ENCODE results near the gene LEFTY2.
"Not testable (repeated sequence)": the region's sequence is repeated elsewhere in the genome, so short reads cannot be mapped to it uniquely, and the experiment has no call there.

The LEFTY2 gene
- total RNA-seq, result 0 reads per million in 2 donors

GRCh38 chr1:225941187-225941941 is at the start of gene LEFTY2:
Gene LEFTY2 (minus strand): TSS chr1:225941220. CDS start chr1:225941140, 80 bp downstream.
- DNase-seq, result no peak

DNA sequence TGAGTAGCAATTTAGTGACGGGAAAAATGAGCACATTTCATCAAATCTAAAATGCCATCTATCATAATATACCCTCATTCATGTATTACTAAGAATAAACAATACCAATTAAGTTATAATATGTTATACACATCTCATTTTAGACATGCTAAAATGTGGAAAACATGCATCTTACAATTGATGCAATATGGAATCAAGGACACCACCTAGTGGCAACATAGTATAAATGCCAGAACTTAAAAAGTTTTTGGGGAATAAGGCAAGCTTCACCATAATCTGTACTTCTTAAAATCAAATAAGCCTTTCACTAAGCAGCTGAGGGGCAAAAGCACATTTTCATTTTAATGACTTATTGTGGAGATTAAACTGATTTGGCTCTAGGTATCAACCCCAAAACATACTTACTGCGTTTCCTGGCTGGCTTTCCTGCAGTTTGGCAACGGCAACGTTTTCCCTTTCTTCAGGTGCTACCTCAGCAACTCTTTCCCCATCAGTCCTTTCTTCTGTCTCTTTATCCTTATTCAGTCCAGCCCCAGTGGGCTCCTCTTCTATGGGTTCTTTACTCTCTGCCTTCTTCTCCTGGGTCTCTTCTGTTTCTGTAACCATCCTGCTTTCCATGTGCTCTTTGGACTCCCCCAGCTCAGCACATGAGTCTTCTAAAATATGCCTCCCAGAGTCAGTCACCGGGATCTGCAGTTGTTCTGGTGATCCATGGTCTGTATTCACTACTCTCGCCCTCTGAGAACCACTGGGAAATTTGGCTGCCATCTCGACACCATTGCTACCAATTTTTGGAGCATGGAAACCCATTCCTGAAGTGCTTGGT is 46.7 kb upstream of the LEFTY2 start:
- DNase-seq, result peak in 1 of 5 experiments; percentile 59

DNA sequence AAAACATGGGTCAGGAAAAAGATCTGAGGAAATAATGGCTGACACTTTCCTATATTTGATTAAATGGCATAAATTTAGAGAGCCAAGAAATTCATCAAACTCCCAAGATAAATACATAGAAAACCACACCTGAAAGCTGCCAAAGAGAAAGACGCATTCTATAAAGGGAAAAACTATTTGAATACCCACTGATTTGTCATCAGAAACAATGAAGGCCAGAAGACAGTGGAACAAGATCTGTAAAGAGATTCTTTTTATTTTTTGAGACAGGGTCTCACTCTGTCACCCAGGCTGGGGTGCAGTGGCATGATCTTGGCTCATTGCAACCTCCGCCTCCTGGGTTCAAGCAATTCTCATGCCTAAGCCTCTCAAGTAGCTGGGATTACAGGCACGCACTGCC is 40.7 kb upstream of the LEFTY2 start:
- no peak for DNase-seq

- no peak for DNase-seq
Measured at GRCh38 chr1:225980005-225980836, 39.2 kb upstream of the LEFTY2 start.

DNA sequence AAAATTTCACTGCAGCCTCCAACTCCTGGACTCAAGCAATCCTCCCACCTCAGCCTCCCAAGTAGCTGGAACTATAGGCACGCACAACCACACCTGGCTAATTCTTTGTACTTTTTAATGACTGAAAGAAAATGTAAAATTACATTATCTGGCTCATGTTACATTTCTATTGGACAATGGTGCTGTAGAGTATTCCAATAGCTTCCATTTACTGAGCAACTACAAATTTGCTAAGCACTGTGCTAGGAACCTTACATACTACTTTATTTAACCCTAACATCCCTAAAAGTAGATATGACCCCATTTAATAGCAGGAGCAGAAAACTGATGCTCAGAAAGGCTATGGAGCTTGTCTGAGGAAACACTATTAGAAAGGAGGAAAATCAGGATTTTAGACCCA is 38.4 kb upstream of the LEFTY2 start:
- DNase-seq, result no peak

DNA sequence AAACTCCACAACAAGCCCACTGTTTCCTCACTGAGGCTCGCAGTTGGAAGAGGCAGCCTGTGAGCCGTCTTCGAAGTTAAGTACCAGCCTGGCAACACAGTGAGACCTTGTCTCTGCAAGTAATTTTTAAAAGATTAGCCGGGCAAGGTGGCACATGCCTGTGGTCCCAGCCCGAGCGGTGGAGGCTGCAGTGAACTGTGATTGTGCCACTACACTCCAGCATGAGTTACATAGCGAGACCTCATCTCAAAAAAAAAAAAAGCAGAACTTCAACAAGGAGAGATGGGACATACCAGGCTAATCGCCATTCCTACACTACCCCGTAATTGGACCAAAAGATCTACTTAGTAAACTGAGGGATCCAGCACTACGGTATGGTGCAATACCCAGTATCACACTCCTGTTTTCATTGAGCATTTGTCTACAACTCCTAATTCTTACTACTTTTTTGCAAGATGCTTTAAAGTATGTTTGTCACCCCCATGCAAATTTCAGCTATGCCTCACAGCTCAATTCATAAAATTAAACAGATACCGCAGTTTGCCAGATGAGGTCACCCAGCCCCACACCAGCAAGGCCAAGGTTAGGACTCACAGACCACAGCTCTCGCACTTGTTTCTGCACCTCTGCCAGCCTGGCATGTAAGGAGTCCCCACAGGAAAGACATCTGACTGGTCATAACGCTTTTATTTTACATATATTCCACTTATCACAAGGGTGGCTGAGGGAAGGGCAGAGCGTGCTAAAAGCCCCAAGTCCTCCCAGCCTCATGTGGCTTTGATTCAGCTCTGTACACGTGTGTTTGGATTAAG is 37.1 kb upstream of the LEFTY2 start:
- DNase-seq, result no peak

GRCh38 chr1:225975146-225975545 is 34.1 kb upstream of the LEFTY2 start:
- not testable (repeated sequence) for DNase-seq

- no peak for DNase-seq
Measured at GRCh38 chr1:225974454-225974853, 33.4 kb upstream of the LEFTY2 start.

DNA sequence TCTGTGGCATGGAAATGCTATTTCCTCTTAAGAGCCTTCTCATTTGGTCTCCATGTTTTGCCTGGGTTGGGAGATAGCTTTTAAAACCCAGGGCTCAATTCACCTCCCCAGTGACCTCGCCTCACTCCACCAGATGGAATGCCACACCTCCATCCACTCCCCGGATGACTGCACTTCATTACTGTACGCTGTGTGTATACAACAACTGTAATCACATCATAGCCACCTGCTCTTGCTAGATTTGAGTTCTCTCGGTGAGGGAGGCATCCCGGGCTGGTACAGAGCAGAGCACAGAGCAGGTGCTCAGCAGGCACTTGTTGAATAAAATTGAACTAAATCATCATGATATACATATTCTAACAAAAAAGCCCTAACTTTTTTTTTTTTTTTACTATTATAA is 32.1 kb upstream of the LEFTY2 start:
- no peak for DNase-seq

GRCh38 chr1:225972344-225973152 is 31.5 kb upstream of the LEFTY2 start:
- DNase-seq, result no peak

DNA sequence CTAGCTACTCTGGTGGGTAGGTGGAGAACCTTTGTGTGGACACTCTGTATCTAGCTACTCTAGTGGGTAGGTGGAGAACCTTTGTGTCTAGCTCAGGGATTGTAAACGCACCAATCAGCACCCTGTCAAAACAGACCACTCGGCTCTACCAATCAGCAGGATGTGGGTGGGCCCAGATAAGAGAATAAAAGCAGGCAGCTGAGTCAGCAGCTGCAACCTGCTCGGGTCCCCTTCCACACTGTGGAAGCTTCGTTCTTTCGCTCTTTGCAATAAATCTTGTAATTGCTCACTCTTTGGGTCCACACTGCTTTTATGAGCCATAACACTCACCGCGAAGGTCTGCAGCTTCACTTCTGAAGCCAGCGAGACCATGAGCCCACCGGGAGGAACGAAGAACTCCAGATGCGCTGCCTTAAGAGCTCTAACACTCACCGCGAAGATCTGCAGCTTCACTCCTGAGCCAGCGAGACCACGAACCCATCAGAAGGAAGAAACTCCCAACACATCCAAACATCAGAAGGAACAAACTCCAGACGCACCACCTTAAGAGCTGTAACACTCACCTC is 29.7 kb upstream of the LEFTY2 start:
- DNase-seq, result not testable (repeated sequence)

DNA sequence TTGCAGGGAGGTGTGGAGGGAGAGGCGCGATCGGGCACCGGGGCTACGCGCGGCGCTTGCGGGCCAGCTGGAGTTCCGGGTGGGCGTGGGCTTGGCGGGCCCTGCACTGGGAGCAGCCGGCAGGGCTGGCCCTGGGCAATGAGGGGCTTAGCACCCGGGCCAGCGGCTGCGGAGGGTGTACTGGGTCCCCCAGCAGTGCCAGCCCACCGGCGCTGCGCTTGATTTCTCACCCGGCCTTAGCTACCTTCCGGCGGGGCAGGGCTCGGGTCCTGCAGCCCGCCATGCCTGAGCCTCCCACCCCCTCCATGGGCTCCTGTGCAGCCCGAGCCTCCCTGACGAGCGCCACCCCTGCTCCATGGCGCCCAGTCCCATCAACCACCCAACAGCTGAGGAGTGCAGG is 28.7 kb upstream of the LEFTY2 start:
- DNase-seq, result not testable (repeated sequence)

DNA sequence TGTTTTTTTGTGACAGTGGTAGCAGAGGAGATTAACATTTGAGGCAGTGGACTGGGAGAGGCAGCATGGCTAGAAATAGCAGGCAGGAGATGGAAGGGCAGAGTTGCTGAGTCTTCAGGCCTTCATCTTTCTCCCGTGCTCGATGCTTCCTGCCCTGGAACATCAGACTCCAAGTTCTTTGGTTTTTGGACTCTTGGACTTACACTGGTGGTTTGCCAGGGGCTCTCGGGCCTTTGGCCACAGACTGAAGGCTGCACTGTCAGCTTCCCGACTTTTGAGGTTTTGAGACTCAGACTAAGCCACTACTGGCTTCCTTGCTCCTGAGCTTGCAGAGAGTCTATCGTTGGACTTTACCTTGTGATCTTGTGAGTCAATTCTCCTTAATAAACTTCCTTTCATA is 24.2 kb upstream of the LEFTY2 start:
- DNase-seq, result no peak

DNA sequence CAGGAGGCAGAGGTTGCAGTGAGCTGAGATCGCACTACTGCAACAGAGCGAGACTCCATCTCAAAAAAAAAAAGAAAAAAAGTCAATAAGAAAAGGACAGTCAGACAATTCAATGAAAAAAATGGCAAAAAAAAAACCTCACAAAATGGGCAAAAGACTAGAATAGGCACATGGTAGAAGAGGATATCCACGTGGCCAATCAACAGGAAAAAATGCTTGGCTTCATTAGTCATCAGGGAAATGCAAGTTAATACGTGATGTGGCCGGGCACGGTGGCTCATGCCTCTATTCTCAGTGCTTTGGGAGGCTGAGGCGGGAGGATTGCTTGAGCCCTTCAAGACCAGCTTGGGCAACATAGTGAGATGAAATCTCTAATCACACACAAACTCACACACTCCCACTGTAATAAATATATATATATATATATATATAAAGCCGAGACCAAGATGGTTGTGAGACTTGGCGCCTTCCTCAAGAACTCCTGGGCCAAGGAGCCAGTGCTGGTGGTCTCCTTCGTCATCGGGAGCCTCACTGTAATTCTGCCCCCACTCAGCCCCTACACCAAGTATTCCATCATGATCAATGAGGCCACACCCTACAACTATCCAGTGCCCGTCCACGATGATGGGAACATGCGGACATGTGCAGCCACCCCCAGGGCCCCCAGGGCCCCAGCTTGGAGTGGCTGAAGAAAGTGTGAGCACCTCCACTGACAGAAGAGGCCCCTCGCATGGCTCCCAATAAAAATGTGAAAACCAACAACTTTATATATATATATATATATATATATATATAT is 22.9 kb upstream of the LEFTY2 start:
- no peak for DNase-seq

DNA sequence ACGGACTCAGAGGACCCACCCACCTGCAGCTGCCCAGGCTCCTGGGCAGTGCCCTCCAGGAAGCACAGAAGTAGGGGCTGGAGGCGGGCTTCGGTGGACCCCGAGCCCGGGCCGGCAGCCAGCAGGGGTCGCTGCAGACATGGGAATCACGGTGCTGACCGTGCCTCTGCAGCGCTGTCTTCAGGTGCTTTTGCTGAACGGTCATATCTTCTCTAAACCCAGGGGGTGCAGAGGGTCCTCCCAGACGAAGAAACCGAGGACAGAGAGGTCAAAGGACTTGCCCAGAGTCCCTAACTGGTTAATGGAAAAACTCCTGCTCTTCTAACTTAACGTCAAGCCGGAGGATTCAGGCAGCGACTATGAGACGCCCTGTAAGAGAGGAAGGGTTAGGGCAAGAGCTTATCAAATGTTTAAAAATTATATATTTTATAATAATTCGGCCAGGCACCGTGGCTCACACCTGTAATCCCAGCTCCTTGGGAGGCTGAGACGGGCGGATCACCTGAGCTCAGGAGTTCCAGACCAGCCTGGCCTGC is 21.5 kb upstream of the LEFTY2 start:
- DNase-seq, result peak; percentile 21 to 51 (median 38)

GRCh38 chr1:225961659-225962439 is 20.8 kb upstream of the LEFTY2 start:
- DNase-seq, result no peak

DNA sequence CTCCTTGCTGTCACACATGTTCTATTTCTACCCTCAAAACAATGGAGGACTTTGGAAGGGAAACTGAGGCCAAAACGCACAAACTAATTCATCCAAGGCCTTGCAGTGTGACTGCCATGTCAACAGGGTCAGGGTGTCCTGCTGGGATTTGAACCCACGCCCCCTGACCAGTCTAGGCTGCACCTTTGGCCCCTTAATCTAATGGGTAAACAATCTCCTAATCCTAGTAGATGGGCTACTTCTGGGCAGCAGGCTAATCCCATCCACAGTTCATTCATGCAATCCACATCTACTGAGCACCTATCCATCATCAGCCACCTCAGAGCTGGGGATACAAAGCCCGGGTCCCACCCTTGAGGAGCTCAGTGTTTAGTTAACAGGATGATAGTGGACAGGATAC is 17.0 kb upstream of the LEFTY2 start:
- no peak for DNase-seq

DNA sequence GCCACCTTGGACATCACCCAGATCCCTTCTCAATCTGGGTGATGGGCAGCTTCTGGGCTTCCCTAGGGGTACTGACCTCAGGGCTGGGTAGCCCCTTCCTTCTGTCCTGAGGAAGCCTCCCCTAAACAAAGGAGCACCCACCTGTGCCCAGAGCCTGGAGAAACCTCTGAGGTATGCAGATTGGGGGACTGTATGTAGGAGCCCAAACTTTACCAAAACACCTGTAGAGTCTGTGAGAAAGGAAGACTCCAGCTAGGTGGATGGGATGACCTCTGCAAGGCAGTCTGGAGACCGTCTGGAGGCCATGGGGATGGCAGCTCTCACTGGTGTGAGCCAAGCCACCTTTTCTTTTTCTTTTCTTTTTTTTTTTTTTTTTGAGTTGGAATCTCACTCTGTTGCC is 13.7 kb upstream of the LEFTY2 start:
- DNase-seq, result no peak

GRCh38 chr1:225953315-225953714 is 12.3 kb upstream of the LEFTY2 start:
- no peak for DNase-seq
